GM19099 (cell line): Measurements from ENCODE around the gene DOCK1.

ENCODE experiments used
- POLR2A ChIP-seq: IDR thresholded peaks from 3 replicates; pipeline ENCODE4 v1.6.1; 2011; ENCODE audit warnings: low read depth; ENCODE audit not compliant: insufficient read length; ENCODE audit errors: extremely low read depth

The DOCK1 gene

GRCh38 chr10:127151981-127152699, 246.9 kb downstream of the DOCK1 start:
- no peak for TF ChIP-seq POLR2A

- no peak for TF ChIP-seq POLR2A
Measured at GRCh38 chr10:127153181-127153580, 248.0 kb downstream of the DOCK1 start.

DNA sequence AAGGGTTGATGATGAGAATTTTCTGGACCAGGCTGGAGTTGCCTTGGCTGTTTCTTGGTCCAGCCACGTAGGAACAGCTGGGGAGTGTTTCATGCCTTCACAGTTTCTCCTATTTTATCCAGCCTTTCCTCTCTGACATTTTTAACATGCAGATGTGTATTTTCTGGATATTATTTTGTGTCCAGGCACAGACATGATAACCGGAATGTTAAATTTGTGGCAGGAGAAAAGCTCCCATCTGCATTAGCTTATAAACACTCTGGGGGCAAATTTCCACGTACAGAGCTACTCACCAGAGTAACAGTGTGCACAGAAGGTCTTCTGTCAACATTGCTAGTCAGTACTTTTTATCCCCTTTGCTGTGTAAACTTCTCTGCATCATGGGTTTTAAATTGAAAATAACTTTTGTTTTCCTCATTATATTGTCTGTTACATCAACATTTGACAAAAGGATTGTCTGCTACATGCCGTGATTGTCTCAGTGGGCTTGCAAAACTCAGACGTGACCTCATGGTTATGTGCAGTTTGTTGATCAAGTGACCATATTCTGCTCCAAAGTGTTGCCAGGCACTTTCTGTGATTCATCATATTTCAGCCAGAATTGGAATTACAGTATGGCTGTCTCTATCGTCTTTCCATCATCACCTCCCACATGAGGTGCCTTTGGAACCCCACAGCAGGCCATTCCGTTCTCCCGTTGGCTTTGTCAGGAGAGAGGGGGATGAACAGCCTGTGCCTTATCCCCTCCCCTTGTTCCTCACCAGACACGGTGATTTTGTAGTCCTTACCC, 249.8 kb downstream of the DOCK1 start:
- TF ChIP-seq POLR2A = no peak

- TF ChIP-seq POLR2A = no peak
Measured at GRCh38 chr10:127157089-127157488, 251.9 kb downstream of the DOCK1 start.

GRCh38 chr10:127157506-127158200, 252.4 kb downstream of the DOCK1 start:
- TF ChIP-seq POLR2A = no peak

DNA sequence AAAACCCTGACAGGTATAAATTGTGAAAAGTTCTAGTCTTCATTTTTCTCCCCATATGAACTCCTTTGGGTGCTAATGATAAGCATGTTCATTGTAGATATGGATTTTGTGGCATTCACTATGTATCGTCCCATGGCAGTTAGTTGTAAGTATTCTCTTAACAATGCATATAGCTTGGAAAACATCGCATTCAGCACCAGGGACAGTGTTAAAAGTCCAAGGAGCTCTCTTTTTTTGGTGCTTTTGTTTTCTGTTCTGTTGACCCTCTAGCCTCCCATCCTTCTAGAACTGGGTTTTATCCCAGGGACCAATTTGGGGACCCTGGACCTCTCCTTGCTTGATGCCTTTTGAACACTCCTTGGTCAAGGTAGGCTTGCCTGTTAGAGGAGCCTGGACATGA, 253.4 kb downstream of the DOCK1 start:
- TF ChIP-seq POLR2A = no peak

GRCh38 chr10:127159648-127160245, 254.5 kb downstream of the DOCK1 start:
- TF ChIP-seq POLR2A = no peak

DNA sequence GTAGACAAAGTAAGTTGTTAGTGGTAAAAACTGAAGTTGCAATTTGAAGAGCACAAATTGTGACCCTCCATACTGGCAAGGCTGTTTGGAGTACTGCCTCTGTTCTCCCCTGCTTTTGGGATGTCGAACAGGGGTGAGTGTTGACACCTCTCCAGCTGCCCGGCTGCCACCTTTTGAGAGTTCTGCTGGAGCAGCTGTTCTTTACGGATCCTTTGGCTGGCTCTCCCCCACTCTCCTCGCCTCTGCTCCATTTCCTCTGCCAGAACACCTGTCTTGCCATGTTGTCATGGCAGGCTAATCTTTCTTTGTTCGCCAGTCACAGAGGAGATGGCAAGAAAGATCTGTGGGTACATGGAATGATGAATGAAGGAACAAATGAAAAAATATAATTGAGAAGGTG, 256.3 kb downstream of the DOCK1 start:
- TF ChIP-seq POLR2A = no peak

DNA sequence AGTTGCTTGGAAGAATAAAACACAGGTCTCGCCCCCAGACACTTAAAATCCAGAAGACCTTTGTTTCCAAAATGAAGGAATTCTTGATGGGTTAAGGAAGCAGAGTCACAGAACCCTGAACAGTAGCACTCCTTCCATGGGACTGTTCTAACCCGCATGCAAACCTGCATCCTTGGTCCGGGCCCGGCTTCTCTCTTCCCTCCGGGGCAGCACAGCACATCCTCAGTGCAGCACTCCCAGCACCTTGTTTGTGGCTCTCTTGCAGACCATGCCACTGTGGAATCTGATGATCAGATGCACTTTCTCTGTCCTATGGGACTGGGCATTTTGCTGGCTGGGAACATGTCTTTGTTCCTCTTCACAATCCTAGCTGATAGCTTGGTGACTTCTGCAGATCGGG, 257.6 kb downstream of the DOCK1 start:
- no peak for TF ChIP-seq POLR2A

- no peak for TF ChIP-seq POLR2A
Measured at GRCh38 chr10:127168261-127168660, 263.0 kb downstream of the DOCK1 start.

GRCh38 chr10:127174866-127175265, 269.6 kb downstream of the DOCK1 start:
- no peak for TF ChIP-seq POLR2A

GRCh38 chr10:127175357-127176110, 270.3 kb downstream of the DOCK1 start:
- TF ChIP-seq POLR2A = no peak

GRCh38 chr10:127176649-127177048, 271.4 kb downstream of the DOCK1 start:
- no peak for TF ChIP-seq POLR2A

DNA sequence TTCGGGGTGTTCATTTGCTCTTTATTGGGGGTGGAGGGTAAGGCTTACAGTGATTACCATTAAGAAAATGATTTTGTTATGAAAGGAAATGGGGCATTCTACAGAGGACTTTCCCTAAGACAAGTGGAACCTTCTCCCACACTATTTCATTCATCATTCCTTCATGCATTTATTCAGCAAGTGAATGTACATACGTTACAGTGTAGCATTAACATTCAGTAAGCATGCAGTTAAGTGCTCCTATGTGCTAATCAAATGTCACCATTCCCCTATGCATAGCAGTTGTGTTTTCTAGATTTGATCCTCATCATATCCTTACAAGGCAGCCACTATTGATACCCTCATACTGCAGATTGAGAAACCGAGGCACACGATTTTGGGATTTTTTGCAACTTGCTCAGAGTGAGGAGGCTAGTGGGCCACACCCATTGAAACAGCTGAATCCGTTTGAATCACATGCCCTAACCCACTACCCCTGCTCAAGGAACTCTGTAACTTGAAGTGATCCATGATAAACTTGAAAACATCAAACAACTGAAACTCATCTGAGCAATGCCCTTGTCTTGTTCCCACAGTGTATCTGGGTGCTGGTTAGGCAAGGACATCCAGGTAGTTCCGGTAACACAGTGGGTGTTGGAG, 274.5 kb downstream of the DOCK1 start:
- no peak for TF ChIP-seq POLR2A

GRCh38 chr10:127182161-127182560, 276.9 kb downstream of the DOCK1 start:
- TF ChIP-seq POLR2A = no peak

DNA sequence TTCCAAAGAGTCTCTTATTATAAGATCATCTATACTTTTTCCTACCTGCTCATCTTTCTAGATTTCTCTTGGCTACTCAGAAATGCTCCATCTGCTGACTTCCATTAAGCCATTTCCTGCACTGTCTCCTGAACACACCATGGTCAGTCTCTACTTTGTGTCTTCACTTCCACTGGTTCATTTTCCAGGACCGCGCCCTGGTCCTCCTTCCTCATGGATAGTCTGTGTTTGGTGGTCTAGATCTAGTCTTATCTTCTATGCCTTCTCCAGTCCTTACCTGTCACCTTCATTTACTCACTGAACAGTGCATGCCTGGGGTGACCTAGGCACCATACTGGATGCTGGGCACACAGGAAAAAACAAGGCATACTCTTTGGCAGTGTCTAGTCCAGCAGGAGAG, 279.4 kb downstream of the DOCK1 start:
- TF ChIP-seq POLR2A = no peak
